Measurements from ENCODE around the gene TBC1D3B.
"Not testable (repeated sequence)": the region's sequence is repeated elsewhere in the genome, so short reads cannot be mapped to it uniquely, and the experiment has no call there.

GRCh38 chr17:36176536-36176935 lies at the start of gene TBC1D3B:
- TF ChIP-seq, protein P1, sequence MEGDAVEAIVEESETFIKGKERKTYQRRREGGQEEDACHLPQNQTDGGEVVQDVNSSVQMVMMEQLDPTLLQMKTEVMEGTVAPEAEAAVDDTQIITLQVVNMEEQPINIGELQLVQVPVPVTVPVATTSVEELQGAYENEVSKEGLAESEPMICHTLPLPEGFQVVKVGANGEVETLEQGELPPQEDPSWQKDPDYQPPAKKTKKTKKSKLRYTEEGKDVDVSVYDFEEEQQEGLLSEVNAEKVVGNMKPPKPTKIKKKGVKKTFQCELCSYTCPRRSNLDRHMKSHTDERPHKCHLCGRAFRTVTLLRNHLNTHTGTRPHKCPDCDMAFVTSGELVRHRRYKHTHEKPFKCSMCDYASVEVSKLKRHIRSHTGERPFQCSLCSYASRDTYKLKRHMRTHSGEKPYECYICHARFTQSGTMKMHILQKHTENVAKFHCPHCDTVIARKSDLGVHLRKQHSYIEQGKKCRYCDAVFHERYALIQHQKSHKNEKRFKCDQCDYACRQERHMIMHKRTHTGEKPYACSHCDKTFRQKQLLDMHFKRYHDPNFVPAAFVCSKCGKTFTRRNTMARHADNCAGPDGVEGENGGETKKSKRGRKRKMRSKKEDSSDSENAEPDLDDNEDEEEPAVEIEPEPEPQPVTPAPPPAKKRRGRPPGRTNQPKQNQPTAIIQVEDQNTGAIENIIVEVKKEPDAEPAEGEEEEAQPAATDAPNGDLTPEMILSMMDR (IDR thresholded peaks at IDR 0.05), result not testable (repeated sequence)
- TF ChIP-seq POLR2A (IDR thresholded peaks at IDR 0.05), result not testable (repeated sequence)
